ACC112 (cell line): ENCODE results near the gene TWF1.
"Not testable (repeated sequence)": the region's sequence is repeated elsewhere in the genome, so short reads cannot be mapped to it uniquely, and the experiment has no call there.

Experiments used
- H2AFZ ChIP-seq: fragments of 200-600 bp; sonication (generic); one replicate; pipeline ENCODE4 v1.6.0; 2017; ENCODE audit warnings: antibody characterized with exemption, low read length; ENCODE audit not compliant: unreplicated experiment
- H3K27ac ChIP-seq: fragments of 200-600 bp; sonication (generic); 2 replicates; pipeline ENCODE4 v1.5.1; 2014; ENCODE audit warnings: low read depth, mild to moderate bottlenecking, antibody characterized with exemption, low read length, moderate library complexity
- H3K27me3 ChIP-seq: fragments of 200-600 bp; sonication (generic); 2 replicates; pipeline ENCODE4 v1.6.1; 2014; ENCODE audit warnings: mild to moderate bottlenecking, antibody characterized with exemption, low read length, moderate library complexity, mixed read lengths; ENCODE audit not compliant: insufficient read depth
- H3K36me3 ChIP-seq: fragments of 200-600 bp; sonication (generic); 2 replicates; pipeline ENCODE4 v1.6.1; 2016; ENCODE audit warnings: mild to moderate bottlenecking, antibody characterized with exemption, low read length, moderate library complexity, mixed read lengths; ENCODE audit not compliant: insufficient read depth
- H3K4me1 ChIP-seq: fragments of 200-600 bp; sonication (generic); one replicate; pipeline ENCODE4 v1.6.1; 2016; ENCODE audit warnings: low read length, mixed read lengths; ENCODE audit not compliant: insufficient read depth, unreplicated experiment, control insufficient read depth
- H3K4me3 ChIP-seq: fragments of 200-600 bp; sonication (generic); 2 replicates; pipeline ENCODE4 v1.5.1; 2014; ENCODE audit warnings: mild to moderate bottlenecking, low read depth, low read length
- H3K79me2 ChIP-seq: fragments of 200-600 bp; sonication (generic); one replicate; pipeline ENCODE4 v1.6.0; 2016; ENCODE audit warnings: low read length; ENCODE audit not compliant: control insufficient read depth, unreplicated experiment, insufficient read depth

The TWF1 gene

DNA sequence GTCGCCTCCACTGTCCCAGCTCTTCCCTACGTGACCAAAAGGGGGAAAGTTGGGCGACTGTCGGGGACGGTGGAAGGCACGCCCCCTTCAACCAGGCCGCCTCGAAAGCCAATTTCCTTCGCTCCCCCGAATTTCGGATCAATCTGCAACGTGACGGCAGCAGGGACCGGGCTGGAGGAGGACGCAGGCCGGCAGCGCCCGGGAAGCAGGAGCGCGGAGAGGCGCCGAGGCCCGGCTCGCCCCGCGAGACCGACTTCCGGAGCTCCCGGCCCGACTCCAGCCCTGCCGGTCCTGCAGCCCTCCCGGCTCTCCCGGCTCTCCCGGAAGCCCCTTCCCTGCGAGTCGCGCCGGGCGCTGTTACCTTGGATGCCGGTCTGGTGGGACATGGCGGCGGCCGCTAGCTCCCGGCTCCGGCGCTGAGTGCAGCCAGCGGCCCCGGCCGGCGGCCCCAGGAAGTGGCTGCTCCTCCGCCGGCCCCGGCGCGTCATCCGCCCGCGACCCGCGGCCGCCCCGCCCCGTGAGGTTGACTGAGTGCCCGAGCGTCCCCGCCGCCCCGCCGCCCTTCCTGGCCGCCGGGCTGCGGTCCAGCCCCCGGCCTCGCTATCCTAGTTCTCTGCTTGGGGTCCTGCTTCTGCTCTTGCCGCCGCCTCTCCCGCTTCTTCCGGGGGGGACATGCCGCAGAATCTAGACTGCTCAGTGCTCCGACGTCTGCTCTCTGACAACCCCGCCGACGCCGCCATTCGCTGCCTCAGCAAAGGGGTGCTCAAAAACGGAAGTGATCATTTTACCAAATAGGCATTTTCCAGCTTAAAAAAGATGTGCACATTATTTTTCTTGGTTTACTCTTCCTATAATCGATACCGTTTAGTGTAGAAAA, at the start of gene TWF1:
Gene TWF1 (minus strand): TSS at position 458 of the 877 bp plus-strand sequence. CDS start 72 bp downstream, at position 386.
- Histone ChIP-seq H3K27me3 (no peaks in the 10 kb centered on the region), H3K4me1 (peaks cover 18% of the 10 kb centered on the region), H2AFZ (peak within 1 kb of the TSS; percentile 96), H3K4me3 (peak within 1 kb of the TSS; percentile 93), H3K79me2 (peaks cover 38% of the 10 kb centered on the region), H3K36me3 (peaks cover 10% of the 10 kb centered on the region; the same call in 1 of the 2 replicates), H3K27ac (peak within 1 kb of the TSS; percentile 89)

DNA sequence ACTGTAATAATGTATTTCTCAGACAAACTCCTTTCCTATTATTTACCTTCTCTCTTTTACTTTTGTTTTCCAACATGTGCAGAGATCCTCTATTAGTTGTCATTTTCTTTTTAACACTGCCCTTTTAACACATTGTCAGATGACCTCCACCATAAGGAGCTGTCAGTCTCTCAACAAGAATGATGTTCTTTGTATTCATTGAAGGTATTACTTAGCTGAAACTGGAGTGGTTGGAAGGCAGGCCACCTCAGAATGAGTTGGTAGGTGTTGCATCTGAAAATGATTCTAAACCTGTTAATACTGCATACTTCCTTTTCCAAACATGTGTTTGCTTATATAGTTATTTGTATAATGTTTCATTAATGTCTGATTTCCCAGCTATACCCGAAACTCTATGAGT, 46.6 kb upstream of the TWF1 start:
- Histone ChIP-seq H3K36me3 (no peaks in the 10 kb centered on the region), H3K27me3 (no peaks in the 10 kb centered on the region)

DNA sequence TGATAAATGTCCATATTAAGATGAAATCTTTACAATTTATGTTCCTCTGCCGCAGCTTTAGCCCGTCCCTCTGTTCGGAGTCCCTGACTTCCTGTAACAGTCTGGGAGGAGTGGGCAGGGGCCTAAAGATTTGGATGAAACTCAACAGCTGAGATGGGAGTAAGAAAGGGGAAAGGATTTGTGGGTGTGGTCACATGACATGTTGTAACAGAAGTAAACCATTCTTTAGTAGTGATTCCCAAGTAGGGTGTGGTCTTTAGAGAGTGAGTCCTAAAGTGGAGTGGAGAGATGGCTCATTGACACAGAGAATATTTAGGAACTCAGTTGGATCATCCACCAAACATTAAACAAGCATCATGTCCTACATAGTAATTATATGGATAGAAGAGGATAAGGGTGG, 42.7 kb upstream of the TWF1 start:
- Histone ChIP-seq H3K27ac (no peak overlapping the region), H3K36me3 (no peaks in the 10 kb centered on the region), H3K4me1 (peaks cover 9% of the 10 kb centered on the region), H3K79me2 (no peaks in the 10 kb centered on the region), H3K27me3 (no peaks in the 10 kb centered on the region), H3K4me3 (no peak overlapping the region), H2AFZ (no peak overlapping the region)

More for the DNA sequence above, 46.6 kb upstream of the TWF1 start:
- Histone ChIP-seq H3K27ac (no peak overlapping the region), H2AFZ (no peak overlapping the region), H3K4me3 (no peak overlapping the region), H3K79me2 (no peaks in the 10 kb centered on the region), H3K4me1 (peaks cover under 1% of the 10 kb centered on the region)

DNA sequence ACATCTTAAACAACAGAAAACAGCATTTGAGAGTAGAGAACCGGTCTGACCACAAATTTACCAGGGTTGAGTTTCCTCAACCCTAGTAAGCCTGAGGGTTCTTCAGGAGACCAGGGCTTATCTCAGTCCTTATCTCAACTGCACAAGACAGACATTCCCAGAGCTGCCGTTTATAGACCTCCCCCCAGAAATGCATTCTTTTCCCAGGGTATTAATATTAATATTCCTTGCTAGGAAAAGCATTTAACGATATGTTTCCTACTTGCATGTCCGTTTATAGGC, 42.0 kb upstream of the TWF1 start:
- no peaks in the 10 kb centered on the region for H3K79me2 ChIP-seq

DNA sequence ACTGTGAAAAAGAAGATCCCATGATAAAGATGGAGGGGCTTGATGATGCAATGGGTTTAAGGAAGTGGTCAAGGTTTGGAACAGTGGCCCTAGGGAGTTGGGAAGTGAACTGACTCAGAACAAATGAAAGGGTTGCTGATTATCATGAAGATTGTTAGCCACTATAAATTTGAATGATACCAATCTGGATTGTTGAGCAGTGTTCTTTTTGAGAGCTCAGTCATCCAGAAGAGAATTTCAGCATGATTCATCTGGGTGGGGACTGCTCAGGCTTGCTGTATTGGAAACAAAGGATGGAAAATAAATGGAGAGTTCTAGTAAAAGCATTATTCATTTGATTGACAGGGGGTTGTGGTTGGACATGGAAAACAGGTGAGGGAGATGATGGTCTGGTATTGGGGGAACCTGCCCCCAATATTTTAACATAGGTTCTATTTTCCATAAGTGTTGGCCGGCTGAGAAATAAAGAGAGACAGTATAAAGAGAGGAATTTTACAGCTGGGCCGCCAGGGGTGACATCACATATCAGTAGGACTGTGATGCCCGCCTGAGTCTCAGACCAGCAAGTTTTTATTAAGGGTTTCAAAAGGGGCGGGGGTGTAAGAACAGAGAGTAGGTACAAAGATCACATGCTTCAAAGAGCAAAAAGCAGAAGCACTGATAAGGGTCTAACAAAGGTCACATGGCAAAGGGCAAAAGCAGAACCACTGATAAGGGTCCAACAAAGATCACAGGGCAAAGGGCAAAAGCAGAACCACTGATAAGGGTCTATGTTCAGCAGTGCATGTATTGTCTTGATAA, 41.5 kb upstream of the TWF1 start:
- H3K4me1 ChIP-seq, H3K27me3 ChIP-seq, H3K79me2 ChIP-seq, H3K4me3 ChIP-seq, H3K36me3 ChIP-seq: not testable (repeated sequence)
- Histone ChIP-seq H2AFZ (peak overlapping the region; percentile 21), H3K27ac (peak overlapping the region; percentile 47)

More for the DNA sequence above, 42.0 kb upstream of the TWF1 start:
- H3K36me3 ChIP-seq, result no peaks in the 10 kb centered on the region
- no peak overlapping the region for H3K4me3 ChIP-seq
- no peaks in the 10 kb centered on the region for H3K27me3 ChIP-seq
- H2AFZ ChIP-seq, result no peak overlapping the region
- peaks cover 9% of the 10 kb centered on the region for H3K4me1 ChIP-seq
- H3K27ac ChIP-seq, result no peak overlapping the region

DNA sequence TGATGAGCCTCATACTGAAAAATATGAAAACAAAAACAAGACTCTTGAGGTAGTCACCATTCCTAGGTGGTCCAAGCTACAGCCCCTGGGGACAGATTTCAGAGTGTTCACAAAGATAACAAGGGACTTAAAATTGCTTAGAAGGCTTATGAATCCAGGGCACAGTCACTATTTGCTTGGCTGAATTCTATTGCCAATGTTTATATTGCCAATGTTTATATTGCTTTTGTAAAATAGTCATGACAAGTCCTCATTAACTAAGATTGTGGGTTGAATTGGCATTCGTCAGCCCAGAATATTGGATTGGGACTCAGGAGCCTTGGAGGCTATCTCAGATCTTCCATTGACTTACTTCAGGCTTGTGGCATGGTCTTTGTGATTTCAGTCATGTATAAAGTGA, 36.1 kb upstream of the TWF1 start:
- H3K4me3 ChIP-seq, result no peak overlapping the region
- no peaks in the 10 kb centered on the region for H3K27me3 ChIP-seq
- H3K4me1 ChIP-seq, result peaks cover 4% of the 10 kb centered on the region
- H3K27ac ChIP-seq, result no peak overlapping the region
- H2AFZ ChIP-seq, result no peak overlapping the region
- no peaks in the 10 kb centered on the region for H3K36me3 ChIP-seq
- no peaks in the 10 kb centered on the region for H3K79me2 ChIP-seq

DNA sequence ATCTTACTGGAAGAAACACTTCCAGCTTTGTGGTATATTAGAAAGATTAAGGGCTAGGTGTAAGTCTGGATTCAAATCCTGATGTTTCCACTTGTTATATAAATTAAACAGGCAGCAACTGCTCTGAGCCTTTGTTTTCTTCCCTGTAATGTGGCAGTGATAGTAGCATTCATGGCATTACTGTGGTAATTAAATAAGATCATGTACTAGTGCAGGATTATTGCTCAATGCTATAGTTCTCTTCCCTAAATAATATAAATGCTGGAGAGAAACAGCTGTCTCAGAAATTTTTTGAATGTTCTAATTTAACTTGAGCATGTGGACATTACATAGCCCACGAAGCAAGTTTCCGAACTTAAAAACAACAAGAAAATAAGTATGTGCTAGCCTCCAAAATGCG, 35.1 kb upstream of the TWF1 start:
- Histone ChIP-seq H3K79me2 (no peaks in the 10 kb centered on the region), H3K27me3 (no peaks in the 10 kb centered on the region), H3K36me3 (no peaks in the 10 kb centered on the region), H3K4me3 (no peak overlapping the region), H3K4me1 (no peaks in the 10 kb centered on the region), H3K27ac (no peak overlapping the region), H2AFZ (no peak overlapping the region)

DNA sequence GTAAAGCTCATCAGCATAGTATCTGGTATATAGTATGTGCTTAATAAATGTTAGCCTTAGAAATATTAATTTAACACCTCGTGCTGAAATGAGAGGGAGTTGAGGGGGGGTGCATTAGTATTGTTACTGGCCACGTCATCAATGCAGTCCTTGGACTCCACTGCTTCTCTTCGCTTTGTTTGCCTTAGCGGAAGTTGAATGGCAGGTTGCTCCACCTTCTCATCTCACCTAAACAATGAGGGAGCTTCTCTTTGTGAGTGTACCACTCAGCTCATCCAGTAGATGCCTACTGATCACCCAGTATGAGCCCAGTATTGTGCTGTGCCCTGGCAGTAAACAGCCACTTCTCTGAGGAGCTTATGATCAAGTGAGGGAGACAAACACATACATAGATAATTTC, 34.2 kb upstream of the TWF1 start:
- no peaks in the 10 kb centered on the region for H3K4me1 ChIP-seq
- no peaks in the 10 kb centered on the region for H3K36me3 ChIP-seq
- H3K4me3 ChIP-seq, result no peak overlapping the region
- H3K27me3 ChIP-seq, result no peaks in the 10 kb centered on the region
- no peaks in the 10 kb centered on the region for H3K79me2 ChIP-seq
- no peak overlapping the region for H2AFZ ChIP-seq
- no peak overlapping the region for H3K27ac ChIP-seq

DNA sequence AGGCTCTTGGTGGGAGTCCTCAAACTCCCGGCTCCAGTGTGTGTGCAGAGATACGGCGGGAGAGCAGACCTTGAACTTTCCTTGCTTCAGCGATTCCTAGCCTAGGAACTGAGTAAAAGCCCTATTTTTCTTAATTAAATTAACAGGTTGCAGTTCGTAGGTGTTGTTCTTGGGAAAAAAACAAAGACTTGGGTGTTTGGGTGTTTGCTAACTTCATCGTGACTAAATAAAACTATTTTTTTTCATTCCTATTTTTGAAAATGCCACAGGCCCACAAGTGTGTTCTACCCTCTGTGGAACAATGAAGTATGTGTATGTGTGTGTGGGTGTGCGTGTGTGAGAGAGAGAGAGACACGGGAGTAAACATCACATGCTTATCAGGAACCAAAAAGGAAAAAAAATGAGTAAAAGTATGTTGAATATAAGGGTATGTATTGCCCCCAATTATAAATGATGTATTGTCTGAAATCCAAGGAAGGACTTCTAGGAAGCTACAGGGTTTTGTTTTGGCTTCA, 30.4 kb upstream of the TWF1 start:
- Histone ChIP-seq H3K4me3 (peak overlapping the region; percentile 93), H2AFZ (peak overlapping the region; percentile 94), H3K4me1 (peaks cover 5% of the 10 kb centered on the region), H3K36me3 (no peaks in the 10 kb centered on the region), H3K27me3 (no peaks in the 10 kb centered on the region), H3K79me2 (no peaks in the 10 kb centered on the region), H3K27ac (peak overlapping the region; percentile 52; the same call in 1 of the 2 replicates)

DNA sequence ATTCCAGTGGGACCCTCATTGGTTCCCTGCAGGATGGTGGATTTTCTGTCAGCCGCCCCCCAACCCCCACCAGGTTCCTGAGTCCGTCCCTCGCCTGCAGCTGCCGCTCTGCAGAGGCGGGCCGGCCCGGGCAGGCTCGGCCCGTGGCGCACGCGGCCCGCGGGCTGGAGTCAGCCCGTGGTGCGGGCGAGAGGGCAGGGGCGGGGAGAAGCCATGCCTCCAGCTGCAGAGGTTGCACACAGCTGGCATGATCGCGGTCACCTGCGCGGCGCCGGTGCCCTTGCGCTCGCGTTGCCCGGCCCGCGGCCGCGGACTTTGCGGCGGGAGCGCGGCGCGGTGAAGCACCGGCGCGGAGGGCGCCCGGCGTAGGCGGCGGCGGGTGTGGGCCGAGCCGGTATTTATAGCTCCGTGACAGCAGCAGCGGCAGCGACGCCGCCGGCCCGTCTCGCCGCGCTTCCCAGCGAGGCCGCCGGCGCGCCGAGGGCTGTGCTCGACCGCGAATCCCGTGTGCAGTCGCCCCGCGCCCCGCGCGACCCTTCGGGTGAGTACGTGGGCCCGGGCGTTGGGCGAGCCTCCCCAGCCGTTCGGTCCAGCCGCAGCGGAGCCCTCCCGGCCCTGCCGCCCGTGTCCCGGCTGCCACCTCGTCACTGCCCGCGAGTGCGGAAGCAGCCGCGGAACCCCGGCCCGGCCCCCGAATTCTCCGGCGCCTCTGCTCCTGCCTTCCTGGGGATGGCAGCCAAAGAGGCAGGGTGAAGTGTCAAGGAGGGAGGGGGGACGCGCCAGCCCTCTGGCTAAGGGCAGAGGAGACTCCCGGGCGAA, 29.7 kb upstream of the TWF1 start, which contains the start of gene TMEM117:
Gene TMEM117 (plus strand): TSS at position 426 of the 819 bp plus-strand sequence.
- Histone ChIP-seq H3K4me1 (peaks cover 5% of the 10 kb centered on the region), H3K4me3 (peak within 1 kb of the TSS; percentile 93), H2AFZ (peak within 1 kb of the TSS; percentile 94), H3K27ac (peak within 1 kb of the TSS; percentile 52; the same call in 1 of the 2 replicates), H3K27me3 (no peaks in the 10 kb centered on the region), H3K79me2 (no peaks in the 10 kb centered on the region), H3K36me3 (no peaks in the 10 kb centered on the region)
